CD4-positive, alpha-beta T cell treated with Interleukin-6 for 4 hours (primary cell): ENCODE data around the gene WTIP.
A peak's percentile ranks its signal among the peaks of the same experiment; 100 is the strongest.

Experiments
- DNase-seq: peaks from one replicate; pipeline ENCODE4 v3.0.0-alpha.2; 2020; ENCODE audit warnings: mixed read lengths

The WTIP gene

GRCh38 chr19:34479396-34479795, 2.2 kb upstream of the WTIP start:
- no peak for DNase-seq

DNA sequence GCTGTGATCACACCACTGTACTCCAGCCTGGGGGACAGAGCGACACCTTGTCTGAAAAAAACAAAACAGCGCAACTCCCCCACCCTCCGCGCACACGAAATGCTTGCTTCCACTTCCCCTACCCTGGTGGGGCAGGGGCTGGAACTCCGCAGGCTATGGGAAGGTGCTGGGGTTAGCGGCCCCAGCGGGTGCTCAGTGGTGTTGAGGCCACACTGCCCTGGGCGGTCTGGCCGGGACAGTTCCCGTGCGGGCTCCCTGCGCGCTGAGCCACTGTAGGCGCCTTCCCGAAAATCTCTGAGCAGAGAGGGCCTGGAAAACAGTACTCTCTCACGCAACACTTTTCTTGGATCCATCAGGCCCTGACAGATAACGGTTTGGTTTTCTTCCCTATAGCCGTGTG, 1.1 kb upstream of the WTIP start:
- no peak for DNase-seq

GRCh38 chr19:34481861-34482379, 362 bp downstream of the WTIP start:
- no peak for DNase-seq

- DNase-seq: no peak
Observed at GRCh38 chr19:34482380-34483250, 1.1 kb downstream of the WTIP start.

DNA sequence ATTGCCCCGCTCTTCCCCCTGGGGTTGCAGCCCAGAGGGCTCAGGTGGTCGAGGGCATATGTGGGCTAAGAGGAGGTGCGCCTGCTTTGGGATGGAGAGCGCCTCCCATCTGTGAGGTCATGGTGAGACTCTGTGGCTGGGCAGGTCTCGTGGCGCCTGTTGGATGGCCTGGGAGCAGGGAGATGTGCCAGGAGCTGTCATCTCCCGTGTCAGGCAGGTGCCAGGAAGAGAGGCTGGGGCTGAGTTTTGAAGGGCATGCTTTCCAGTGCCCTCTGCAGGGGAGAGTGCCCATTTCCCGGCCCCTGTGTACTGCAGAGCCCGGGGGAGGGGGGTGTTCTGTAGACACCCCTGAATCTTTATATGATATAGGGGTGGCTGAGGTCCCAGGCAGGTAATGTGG, 2.8 kb downstream of the WTIP start:
- DNase-seq: no peak

- no peak for DNase-seq
Observed at GRCh38 chr19:34485831-34486230, 4.3 kb downstream of the WTIP start.

GRCh38 chr19:34487651-34488051, 6.1 kb downstream of the WTIP start:
- DNase-seq: no peak

DNA sequence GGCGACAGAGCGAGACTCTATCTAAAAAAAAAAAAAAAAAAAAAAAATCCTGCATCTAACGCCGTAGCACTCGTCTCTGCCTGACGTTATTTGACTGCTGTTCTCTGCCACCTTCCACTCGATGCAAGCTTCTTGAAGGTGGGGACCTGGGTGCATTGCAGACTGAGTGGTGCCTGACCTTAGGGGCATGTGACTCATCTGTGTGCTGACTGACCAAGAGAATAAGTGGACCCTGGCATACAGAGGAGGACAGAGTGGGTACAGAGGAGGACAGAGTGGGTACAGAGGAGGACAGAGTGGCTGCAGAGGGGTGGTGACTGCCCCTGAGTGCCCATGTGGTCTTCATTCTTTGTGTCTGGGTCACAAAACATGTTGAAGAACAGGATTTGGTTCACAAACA, 7.6 kb downstream of the WTIP start:
- no peak for DNase-seq

DNA sequence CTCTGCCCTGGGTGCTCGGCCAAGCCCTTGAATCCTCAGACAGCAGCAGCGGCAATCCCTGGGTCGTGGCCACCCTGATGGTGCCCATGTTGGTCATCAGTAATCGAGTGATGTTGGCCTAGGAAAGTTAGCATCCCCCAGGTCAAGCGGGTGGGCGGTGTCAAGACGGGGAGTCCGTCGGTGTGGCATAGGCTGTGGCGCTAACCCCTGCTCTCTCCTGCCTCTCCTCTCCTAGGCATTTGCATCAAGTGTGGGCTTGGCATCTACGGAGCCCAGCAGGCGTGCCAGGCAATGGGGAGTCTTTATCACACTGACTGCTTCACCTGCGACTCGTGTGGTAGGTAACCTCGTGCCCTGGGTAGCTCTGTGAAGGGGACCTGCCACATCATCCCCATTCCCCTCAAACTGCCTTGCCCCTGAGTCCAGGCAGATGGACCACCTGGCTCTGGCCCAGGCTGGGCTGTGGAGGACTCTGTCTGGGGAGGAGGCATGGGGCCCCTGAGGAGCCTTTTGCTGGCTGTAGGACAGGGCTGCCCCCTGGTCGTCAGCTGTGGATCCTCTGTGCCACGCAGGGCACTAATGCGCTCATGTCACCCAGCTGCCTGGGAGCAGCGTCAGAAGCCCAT, 8.7 kb downstream of the WTIP start:
- DNase-seq: no peak

DNA sequence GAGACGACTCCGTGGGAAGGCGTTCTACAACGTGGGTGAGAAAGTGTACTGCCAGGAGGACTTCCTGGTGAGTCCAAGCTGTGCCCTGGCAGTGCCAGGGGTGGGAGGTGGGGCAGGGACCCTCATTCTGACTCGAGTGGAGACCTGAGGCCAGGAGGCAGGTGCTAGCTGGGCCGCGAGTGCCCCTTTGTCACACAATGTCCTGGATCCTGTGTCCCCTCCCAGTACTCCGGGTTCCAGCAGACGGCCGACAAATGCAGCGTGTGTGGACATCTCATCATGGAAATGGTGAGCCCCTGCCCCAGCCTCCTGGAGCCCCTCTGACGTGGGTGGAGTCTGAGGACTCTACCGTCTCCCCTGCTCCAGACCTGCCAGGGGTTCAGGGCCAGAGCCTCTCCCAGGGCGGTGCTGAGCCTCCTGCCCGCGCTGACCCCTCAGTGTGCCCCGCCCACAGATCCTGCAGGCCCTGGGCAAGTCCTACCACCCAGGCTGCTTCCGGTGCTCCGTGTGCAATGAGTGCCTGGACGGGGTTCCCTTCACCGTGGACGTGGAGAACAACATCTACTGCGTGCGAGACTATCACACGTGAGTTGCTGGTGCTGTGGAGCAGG, 11.6 kb downstream of the WTIP start:
- no peak for DNase-seq

DNA sequence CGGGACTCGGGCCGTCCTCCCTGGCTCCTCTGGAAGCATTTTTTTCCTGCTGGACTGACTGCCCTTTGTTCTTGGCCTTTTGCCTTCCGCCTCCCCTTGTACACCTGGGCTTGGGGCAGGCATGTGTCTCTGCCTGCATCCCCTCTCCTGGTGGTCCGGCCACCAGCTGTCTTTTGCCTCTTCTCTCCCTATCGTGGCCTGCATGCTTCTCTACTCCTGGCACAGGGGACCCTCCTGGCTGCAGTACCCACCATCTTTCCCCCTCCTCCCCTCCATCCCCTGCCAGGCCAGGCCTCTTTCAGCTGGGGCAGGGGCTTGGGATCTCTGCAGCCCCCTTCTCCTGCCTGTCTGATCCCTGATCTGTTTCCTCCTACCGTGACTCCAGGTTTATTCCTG, 12.1 kb downstream of the WTIP start:
- DNase-seq: no peak

- no peak for DNase-seq
Observed at GRCh38 chr19:34494601-34495000, 13.0 kb downstream of the WTIP start.

DNA sequence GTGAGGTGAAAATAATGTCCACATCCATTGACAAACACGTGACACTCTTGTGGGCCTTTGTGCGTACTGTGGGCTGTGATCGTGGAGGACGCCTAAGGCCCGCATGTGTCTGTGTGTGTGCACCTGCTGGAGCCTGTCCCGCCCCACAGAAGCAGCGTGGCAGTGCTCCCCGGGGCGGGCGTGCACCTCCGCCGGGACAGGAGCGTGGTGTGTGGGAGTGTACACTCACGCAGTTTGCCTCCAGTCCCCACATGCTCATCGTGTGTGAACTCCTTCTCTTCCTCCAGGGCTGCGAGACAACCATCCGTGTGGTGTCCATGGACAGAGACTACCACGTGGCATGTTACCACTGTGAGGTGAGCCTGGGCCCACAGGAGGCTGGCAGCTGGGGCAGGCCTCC, 13.9 kb downstream of the WTIP start:
- DNase-seq: no peak

DNA sequence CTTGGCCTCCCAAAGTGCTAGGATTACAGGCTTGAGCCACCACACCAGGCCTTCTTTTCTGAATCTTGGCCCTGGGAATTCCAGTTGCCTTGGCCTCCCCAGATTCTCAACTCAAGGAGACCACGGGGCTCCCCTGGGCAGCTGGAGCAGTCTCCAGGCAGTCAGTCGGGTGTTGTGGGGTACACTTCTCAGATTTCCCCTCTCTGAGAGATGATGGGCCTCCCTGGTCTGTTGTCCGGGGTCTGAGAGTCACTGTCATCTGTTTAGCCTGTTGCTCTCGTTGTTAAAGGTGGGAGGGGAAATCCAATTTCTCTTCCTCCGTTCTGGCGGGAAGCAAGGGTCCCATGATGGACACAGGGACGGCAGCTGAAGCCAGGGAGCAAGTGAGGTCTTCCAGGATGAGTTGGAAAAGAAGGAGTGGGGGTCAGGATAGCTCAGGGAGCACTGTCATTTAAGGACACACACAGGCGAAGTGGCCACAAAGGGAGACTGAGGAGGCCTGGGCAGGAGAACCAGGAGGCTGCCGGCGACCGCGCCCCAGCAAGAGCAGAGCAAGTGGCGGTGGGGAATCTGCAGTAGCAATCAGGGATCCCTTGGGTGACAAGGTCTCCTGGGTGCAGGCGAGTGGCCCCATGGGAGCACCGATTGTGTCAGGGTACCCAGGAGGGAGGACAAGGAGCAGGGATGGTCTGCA, 15.7 kb downstream of the WTIP start:
- no peak for DNase-seq

DNA sequence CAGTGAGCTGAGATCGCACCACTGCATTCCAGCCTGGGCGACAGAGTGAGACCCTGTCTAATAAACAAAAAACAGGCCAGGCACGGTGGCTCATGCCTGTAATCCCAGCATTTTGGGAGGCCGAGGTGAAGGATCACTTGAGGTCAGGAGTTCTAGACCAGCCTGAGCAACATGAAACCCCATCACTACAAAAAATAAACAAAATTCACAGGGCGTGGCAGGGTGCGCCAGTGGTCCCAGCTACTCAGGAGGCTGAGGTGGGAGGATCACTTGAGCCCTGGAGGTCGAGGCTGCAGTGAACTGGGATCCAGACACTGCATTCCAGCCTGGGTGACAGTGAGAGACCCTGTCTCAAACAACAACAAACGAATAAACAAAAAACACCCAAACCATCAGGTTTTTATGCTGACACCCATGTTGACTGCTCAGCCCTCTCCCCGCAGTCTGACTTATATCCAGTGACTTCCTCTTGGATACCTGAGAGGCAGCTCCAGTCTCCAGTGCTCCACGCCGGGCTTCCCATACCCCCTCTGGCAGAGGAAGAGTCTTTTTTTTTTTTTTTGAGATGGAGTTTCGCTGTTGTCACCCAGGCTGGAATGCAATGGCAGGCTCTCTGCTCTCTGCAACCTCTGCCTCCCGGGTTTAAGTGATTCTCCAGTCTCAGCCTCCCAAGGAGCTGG, 17.7 kb downstream of the WTIP start:
- no peak for DNase-seq

- no peak for DNase-seq
Observed at GRCh38 chr19:34500656-34501120, 19.1 kb downstream of the WTIP start.

- DNase-seq: peak; percentile 85
Observed at GRCh38 chr19:34501339-34502320, 20.1 kb downstream of the WTIP start.

- DNase-seq: no peak
Observed at GRCh38 chr19:34502582-34503411, 21.2 kb downstream of the WTIP start.

DNA sequence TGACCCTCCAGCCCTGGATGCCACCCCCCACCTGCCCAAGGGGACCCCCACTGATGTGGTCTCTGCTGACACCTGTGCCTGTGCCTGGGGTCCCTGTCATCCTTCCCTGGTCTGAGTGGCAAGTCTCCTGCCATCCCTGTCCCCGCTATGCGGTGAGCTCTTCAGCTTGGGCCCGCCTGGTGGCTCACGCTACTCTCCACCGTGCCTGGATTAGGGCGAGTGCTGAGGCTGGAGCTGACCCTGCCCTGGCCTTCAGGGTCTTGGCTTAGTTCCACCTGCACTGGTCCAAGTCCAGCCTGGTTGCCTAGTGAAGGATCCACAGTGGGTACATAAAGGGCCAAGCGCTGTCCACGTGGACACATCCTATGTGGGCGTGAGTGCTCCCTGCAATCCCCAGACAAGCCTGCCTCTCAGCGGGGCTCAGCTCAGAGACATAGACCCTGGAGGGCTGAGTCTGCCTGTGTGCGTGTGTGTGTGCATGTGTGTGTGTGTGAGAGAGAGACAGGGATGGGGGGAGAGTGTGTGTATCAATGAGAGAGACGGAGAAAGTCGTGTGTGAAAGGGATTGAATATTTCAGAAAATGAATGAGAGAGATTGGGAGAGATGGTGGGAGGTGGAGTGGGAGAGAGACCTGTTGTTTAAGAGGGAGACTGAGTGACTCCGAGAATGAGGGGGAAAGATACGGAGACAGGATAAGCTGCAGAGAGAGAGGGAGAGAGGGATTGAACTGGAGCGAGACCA, 22.1 kb downstream of the WTIP start:
- DNase-seq: no peak
